GM19239 (cell line): ENCODE data around the gene CLCN3.
"Not testable (repeated sequence)": the region's sequence is repeated elsewhere in the genome, so short reads cannot be mapped to it uniquely, and the experiment has no call there.

ENCODE experiments used
- DNase-seq: peaks from one replicate; pipeline ENCODE4 v3.0.0; 2011; ENCODE audit warnings: low spot score; ENCODE audit not compliant: insufficient read length
- FAIRE-seq: peaks from 2 replicates; lab custom pipeline; 2011; peaks lifted over from hg19 to GRCh38; lab: Jason Lieb, UNC

The CLCN3 gene

DNA sequence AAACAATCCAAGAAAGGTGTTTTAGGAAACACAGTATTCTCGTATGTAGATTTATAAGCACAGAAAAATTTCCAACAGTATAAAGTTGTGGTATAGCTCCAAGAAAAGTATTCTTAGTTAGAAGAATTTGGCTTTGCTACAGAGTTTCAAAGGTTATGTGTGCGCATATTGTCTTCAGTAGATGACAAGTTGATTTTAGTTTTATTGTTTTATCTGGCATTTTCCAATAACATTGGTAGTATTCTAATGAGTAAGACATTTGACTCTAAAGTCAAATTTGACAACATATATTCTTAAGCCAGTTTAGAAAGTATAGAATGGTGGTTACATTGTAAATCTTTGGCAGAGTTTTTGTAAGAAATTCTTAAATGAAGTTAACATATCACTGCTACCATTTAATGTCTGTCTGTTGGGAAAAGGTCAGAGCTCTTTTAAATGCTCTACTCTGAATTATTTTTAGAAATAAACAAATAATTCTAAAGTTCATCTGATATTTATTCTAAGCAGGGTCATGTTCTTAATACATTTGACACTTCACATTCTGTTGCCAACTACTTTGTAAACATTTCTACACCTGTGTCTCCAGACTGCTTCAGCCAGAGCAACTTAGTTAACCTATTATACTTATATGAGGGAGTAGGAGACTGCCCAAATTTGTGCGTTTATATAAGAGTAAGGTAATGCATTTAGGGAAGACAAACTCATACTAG lies 30.0 kb downstream of the CLCN3 start:
- DNase-seq = no peak
- peak; percentile 8 for FAIRE-seq

GRCh38 chr4:169652535-169652934 lies 32.2 kb downstream of the CLCN3 start:
- FAIRE-seq = no peak
- no peak for DNase-seq

GRCh38 chr4:169655401-169655800 lies 35.0 kb downstream of the CLCN3 start:
- FAIRE-seq (no peak), DNase-seq (no peak)

DNA sequence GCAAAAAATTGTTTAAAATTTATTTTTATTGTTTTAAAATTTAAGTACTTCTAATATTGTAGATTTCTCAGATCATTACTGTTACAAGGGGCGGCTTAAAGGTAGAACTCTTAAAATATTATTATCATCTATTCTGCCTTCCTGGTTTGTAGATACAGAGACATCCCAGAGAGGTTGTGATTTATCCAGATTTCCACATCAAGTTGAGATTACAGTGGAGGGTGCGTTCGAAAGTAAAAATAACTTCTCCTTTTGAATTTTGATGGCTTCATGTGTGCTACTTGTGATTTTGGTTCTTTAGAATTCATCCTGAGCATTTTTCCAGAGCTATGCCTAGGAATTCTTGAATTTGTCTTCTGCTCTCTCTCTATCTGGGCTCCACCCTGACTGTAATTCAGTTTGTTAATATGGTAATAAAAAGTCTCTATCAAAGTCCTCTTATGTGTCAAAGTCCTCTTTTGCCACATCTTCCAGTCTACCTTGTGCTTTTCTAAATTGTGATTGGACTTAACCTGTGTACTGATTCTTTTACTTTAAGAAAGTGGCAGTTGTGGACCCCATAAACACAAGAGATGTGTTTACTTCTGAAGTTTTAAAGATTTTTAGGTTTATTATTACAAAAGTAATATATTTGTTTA lies 37.2 kb downstream of the CLCN3 start:
- FAIRE-seq = no peak
- DNase-seq = no peak

DNA sequence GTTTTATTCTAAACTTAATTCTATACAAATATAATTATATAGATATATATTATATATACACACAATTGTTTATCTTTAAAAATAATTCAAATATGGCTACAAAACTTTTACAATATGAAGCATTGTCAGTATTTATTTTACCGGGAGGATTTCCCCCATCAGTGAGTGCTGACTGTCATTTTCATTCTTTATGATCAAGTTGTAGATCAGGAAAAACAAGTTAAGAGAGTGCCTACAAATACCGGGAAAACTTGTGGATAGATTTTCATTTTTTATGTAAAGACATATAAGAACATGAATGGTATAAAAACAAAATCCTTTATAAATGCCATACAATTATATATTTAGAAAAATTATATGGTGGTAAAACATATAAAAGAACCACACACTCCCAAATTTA lies 37.8 kb downstream of the CLCN3 start:
- DNase-seq (no peak), FAIRE-seq (no peak)

- no peak for DNase-seq
- peak; percentile 70 for FAIRE-seq
These were observed 38.8 kb downstream of the CLCN3 start for GRCh38 chr4:169658975-169659715.

DNA sequence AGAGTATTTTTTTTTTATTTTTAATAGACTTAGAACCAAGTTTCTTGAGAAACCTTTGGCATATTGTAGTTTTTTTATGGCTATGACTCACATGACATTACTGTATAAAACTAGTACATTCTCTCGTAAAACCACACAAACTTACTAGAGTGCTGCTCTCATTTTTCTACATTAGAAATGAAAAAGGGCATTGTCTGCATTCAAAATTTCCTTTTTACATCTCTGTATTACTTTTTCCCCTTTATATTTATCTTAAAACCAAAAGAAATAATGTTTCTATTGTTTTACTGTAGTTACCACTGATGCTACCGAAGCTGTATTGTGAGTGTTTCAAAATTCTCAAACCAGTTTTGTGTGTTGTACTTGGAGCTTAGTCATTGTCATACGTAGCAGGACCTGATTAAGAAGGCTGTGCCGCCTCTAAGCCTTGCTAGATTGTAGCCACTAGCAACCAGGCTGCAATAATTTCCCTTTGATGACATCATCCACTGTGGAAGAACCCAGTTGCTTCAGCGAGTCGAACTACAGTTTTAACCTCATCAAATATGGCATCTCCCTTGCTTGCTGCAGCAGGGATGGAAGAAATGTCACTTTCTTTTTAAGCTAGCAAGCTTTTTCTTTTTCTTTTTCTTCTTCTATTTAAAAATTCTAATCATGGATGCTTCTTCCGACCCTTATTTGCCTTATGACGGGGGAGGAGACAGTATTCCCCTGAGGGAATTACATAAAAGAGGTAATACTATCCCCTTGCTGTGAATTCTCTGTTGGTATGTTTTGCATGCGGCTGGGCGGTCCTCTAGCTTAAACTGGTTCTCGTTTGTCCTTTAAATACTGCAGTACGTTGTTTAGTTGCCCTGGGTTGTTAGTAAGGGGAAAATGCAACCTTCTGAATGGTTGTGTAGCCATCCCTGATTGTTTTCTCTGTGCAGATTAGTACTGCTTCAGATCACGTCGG lies 39.6 kb downstream of the CLCN3 start:
- peak; percentile 91 for FAIRE-seq
- DNase-seq = peak; percentile 14

GRCh38 chr4:169660929-169661328 lies 40.6 kb downstream of the CLCN3 start:
- FAIRE-seq (no peak), DNase-seq (no peak)

DNA sequence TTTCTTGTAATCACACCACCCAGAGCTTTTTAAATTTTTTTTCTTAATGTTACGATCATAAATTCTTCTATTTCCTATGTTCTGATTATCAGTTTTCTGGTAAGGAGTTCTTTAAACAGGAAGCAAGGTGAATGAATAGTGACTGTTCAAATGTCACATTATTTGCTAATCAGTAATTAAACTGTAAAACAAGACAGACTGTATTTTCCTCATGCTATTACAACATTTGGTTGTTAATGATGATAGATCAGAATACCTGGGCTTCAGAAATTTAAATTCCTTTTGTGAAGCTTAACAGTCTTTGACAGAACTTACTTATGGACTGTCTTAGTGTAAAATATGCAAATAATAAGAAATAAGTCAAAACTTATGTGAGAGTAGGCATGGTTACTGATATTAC lies 41.4 kb downstream of the CLCN3 start:
- peak; percentile 47 for FAIRE-seq

DNA sequence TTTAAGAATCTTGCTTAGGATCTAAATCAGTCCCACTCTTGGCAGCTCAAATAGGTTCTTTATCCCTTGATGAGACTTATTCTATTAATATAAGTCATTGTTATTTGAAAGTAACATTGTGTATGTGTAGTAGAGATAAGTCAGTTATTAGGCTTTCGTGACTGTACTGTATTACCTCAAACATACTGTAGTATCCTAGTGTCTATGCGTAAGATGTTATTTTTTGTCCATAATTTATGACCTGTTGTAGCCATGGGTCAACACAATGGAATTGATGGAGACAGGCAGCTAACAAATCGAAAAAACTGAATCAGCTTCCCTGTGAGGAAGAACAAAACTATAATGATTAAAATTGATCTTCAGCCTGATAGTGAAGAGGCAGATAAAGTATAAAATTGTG lies 41.8 kb downstream of the CLCN3 start:
- FAIRE-seq = peak; percentile 65

More for the DNA sequence above, 41.4 kb downstream of the CLCN3 start:
- no peak for DNase-seq

DNA sequence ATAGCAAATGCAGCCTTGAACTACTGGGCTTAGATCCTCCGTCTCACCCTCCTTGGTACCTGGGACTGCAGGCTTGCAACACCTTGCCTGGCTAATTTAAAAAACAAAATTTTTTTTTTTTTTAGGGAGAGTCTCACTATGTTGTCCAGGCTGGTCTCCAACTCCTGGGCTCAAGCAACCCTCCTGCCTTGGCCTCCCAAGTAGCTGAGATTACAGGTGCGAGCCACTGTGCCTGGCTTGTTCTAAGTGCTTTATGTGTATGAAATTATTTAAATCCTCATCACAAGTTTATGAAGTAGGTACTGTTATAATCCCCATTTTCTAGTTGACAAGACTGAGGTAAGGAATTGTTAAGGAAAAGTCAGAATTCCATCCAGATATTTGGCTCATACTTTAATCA lies 43.0 kb downstream of the CLCN3 start:
- DNase-seq = no peak
- FAIRE-seq = no peak

More for the DNA sequence above, 41.8 kb downstream of the CLCN3 start:
- no peak for DNase-seq

DNA sequence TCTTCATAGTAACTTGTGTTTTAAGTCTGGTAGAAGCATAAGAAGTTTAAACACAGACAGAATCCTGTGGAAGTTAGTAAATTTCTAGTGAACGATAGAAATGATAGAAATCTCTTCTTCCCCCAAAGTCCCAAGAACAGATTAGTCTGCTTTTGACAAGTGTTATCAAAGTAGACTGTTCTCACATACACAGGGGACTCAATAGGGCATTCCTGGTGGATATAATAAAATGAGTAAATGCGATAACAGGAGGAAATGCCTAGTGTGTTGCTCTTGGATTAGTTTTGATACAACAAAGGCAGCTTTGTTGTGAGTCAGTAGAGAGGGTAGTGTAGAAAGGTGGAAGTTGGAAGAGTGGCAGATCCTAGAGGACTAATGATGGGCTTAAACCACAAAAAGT lies 43.5 kb downstream of the CLCN3 start:
- peak; percentile 18 for FAIRE-seq
- no peak for DNase-seq

- FAIRE-seq = no peak
These were observed 44.2 kb downstream of the CLCN3 start for GRCh38 chr4:169664615-169665014.

DNA sequence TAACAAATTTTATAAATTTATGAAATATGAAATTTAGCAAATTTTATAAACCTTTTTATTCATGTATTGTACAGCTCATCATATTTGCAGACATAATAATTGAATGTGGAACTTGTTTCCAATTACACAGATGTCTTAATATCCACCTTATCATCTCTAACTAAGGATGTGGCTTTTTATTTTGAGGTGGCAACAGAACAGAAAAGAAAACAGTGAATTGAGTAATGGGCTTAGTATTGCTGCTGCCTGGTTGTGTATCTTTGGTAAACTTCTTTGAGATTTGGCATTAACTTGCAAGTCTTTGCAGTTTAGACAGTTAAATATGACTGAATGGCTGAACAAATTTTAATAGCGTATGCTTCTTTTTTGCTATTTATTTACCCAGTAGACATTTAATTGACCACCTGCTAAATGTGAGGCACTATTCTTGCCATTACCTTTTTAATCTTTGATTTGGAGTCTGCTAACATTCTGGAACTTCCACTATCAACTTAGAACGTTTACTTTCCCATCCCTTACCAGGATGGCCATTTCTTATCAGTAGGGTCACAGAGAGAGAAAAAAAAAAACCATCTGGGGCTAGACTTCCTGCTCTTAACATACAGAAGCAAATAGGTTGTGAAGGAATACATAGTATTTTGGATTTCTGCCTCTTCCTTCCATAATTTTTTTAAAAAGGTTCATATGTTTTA lies 44.8 kb downstream of the CLCN3 start:
- no peak for DNase-seq
- FAIRE-seq = peak; percentile 65

More at GRCh38 chr4:169664615-169665014, 44.2 kb downstream of the CLCN3 start:
- no peak for DNase-seq

DNA sequence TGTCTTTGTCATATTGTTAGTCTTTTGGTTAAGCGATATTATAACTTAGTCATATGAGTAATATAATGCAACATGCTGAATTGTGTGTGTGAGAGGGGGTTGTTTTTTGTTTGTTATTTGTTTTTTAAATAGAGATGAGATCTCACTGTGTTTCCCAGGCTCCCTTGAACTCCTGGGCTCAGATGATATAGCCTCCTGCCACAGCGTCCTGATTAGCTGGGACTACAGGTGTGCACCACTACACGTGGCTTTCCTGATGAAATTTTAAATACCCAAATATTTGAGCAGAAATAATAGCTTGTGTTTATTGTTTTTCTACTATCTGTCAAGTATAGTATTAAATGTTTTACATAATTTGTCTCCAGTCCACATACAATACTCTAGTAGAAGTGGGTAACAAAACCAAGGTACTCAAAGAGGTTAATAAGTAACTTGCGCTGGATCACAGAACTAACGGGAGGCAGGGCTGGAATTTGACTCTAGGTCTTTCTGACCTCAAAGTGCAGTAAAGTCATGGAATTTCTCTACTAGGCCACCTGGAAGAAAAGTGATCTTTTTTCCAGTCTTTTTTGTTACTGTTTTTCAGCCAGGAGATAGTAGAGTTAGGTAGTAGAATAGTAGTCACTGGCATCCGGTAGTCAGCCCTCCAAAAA lies 47.8 kb downstream of the CLCN3 start:
- no peak for DNase-seq
- FAIRE-seq = no peak

DNA sequence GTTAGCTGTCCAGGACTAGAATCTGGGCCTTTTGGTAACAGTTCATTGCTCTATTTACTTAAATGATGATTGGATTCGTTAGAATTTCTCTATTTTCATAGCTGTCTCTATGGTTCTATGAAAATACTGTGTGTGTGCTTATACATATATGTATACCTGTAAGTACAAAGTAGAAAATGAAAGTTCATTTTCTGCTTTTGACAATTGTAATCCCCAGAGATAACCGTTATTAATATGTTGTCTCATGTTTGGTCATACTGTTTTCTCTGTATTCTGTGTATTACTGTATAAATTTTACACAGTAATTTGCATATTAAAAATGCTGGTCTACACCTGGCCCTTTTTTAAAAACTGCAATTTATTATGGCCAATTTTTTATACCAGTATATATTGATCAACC lies 55.4 kb downstream of the CLCN3 start:
- FAIRE-seq (no peak), DNase-seq (no peak)

DNA sequence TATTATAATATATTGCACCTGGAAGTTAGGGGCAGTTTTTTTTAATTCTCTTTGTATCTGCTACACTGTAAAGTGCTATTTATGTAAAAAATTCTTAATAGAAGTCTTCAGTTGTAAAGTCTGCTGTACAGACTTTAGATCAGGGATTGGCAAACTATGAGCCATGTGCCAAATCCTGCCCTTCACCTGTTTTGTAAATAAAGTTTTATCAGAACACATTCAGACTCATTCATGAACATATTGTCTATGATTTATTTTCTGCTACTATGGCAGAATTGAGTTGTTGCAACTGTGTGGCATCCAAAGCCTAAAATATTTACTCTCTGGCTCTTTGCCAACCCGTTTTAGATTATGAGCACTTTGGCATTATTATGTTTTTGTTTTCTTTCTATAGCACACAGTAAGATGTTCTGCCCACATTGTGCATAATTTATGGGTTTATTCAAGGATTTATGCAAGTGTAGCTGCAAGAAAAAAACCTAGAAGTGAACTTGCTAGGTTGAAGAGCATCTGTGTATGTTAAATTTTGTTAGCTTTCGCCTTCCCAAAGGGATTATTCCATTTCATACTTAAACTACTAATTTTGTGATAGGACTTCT lies 56.9 kb downstream of the CLCN3 start:
- DNase-seq (no peak), FAIRE-seq (no peak)

DNA sequence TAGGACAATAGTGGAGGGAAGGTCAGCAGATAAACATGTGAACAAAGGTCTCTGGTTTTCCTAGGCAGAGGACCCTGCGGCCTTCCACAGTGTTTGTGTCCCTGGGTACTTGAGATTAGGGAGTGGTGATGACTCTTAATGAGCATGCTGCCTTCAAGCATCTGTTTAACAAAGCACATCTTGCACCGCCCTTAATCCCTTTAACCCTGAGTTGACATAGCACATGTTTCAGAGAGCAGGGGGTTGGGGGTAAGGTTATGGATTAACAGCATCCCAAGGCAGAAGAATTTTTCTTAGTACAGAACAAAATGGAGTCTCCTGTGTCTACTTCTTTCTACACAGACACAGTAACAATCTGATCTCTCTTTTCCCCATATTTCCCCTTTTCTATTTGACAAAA lies 58.1 kb downstream of the CLCN3 start:
- DNase-seq, FAIRE-seq: not testable (repeated sequence)
